RWPE2 (cell line): ENCODE data around the gene RFX3.

ENCODE experiments used
- ATAC-seq: fragments of 200-7000 bp; cut with Tn5 transposase; 3 replicates; pipeline ENCODE4 v1.9.1; 2021; ENCODE audit warnings: low read depth
- DNase-seq: peaks from one replicate; pipeline ENCODE4 v3.0.0-alpha.2; 2020; ENCODE audit warnings: low spot score
- H3K27ac ChIP-seq: fragments of 450-650 bp; 2 replicates; pipeline ENCODE4 v1.5.1; 2017; ENCODE audit warnings: mild to moderate bottlenecking; ENCODE audit not compliant: poor library complexity, severe bottlenecking
- H3K27me3 ChIP-seq: fragments of 250-450 bp; sonication (Bioruptor Pico); 2 replicates; pipeline ENCODE4 v1.5.1; 2021; ENCODE audit warnings: mild to moderate bottlenecking, moderate library complexity; ENCODE audit not compliant: insufficient read depth, poor library complexity, severe bottlenecking
- H3K36me3 ChIP-seq: fragments of 250-450 bp; sonication (Bioruptor Pico); 2 replicates; pipeline ENCODE4 v1.5.1; 2020; ENCODE audit warnings: low read depth, mild to moderate bottlenecking, moderate library complexity
- H3K4me1 ChIP-seq: fragments of 250-450 bp; sonication (Bioruptor Pico); 2 replicates; pipeline ENCODE4 v1.5.1; 2021; ENCODE audit warnings: mild to moderate bottlenecking, moderate library complexity; ENCODE audit not compliant: insufficient read depth, poor library complexity, severe bottlenecking
- H3K4me3 ChIP-seq: fragments of 250-450 bp; sonication (Bioruptor Pico); 2 replicates; pipeline ENCODE4 v1.5.1; 2021; ENCODE audit warnings: mild to moderate bottlenecking, moderate library complexity; ENCODE audit not compliant: severe bottlenecking
- H3K9me3 ChIP-seq: fragments of 250-450 bp; sonication (Bioruptor Pico); 2 replicates; pipeline ENCODE4 v1.5.1; 2021; ENCODE audit warnings: mild to moderate bottlenecking, moderate library complexity; ENCODE audit not compliant: severe bottlenecking
- CTCF ChIP-seq: fragments of 450-650 bp; IDR thresholded peaks from one replicate; pipeline ENCODE4 v1.5.1; 2017; ENCODE audit warnings: mild to moderate bottlenecking, moderate library complexity; ENCODE audit not compliant: poor library complexity, severe bottlenecking

The RFX3 gene

GRCh38 chr9:3525836-3526164 is at the start of gene RFX3:
Gene RFX3, minus strand, starts transcription at chr9:3526001. Its CDS starts 130,413 bp downstream, at chr9:3395588.
- ATAC-seq (peak; percentile 70), DNase-seq (peak; percentile 85)
- Histone ChIP-seq H3K27me3 (no peaks in the 10 kb centered on the region), H3K4me1 (peaks cover 21% of the 10 kb centered on the region), H3K36me3 (peaks cover 11% of the 10 kb centered on the region; the same call in 1 of the 2 replicates), H3K4me3 (peak within 1 kb of the TSS; percentile 79), H3K9me3 (no peaks in the 10 kb centered on the region), H3K27ac (peak within 1 kb of the TSS; percentile 92)
- no peak for TF ChIP-seq CTCF

GRCh38 chr9:3571500-3571899 is 45.7 kb upstream of the RFX3 start:
- H3K27me3 ChIP-seq, result no peaks in the 10 kb centered on the region
- H3K36me3 ChIP-seq, result no peaks in the 10 kb centered on the region
- ATAC-seq (no peak), DNase-seq (no peak)
- TF ChIP-seq CTCF, result no peak
- no peaks in the 10 kb centered on the region for H3K4me1 ChIP-seq
- H3K9me3 ChIP-seq, result no peaks in the 10 kb centered on the region
- no peak overlapping the region for H3K27ac ChIP-seq
- H3K4me3 ChIP-seq, result no peak overlapping the region

GRCh38 chr9:3569529-3569928 is 43.7 kb upstream of the RFX3 start:
- DNase-seq, result no peak
- Histone ChIP-seq H3K4me1 (no peaks in the 10 kb centered on the region), H3K9me3 (no peaks in the 10 kb centered on the region), H3K4me3 (no peak overlapping the region), H3K27ac (no peak overlapping the region), H3K27me3 (no peaks in the 10 kb centered on the region), H3K36me3 (no peaks in the 10 kb centered on the region)
- no peak for ATAC-seq
- no peak for TF ChIP-seq CTCF

- Histone ChIP-seq H3K4me1 (no peaks in the 10 kb centered on the region), H3K27me3 (no peaks in the 10 kb centered on the region), H3K36me3 (no peaks in the 10 kb centered on the region), H3K4me3 (no peak overlapping the region), H3K27ac (no peak overlapping the region), H3K9me3 (no peaks in the 10 kb centered on the region)
- no peak for DNase-seq
- ATAC-seq, result no peak
- TF ChIP-seq CTCF, result no peak
Observed at GRCh38 chr9:3567988-3568387, 42.2 kb upstream of the RFX3 start.

- TF ChIP-seq CTCF, result no peak
- Histone ChIP-seq H3K36me3 (no peaks in the 10 kb centered on the region), H3K4me1 (no peaks in the 10 kb centered on the region), H3K27ac (no peak overlapping the region), H3K27me3 (no peaks in the 10 kb centered on the region), H3K4me3 (no peak overlapping the region), H3K9me3 (no peaks in the 10 kb centered on the region)
- no peak for DNase-seq
- ATAC-seq, result no peak
Observed at GRCh38 chr9:3553076-3553765, 27.4 kb upstream of the RFX3 start.
